Measurements from ENCODE around the gene DLGAP4. TPM values are rescaled to one million over a fixed set of nuclear protein-coding genes. Genes with fewer than 3 reads are reported as not detected.

The DLGAP4 gene
- total and polyA plus RNA-seq, 2 of the 13 experiments (the other 11 are each of a cell fraction or from before 2014, with no cell fraction given), result 15.2 to 26.7 TPM

DNA sequence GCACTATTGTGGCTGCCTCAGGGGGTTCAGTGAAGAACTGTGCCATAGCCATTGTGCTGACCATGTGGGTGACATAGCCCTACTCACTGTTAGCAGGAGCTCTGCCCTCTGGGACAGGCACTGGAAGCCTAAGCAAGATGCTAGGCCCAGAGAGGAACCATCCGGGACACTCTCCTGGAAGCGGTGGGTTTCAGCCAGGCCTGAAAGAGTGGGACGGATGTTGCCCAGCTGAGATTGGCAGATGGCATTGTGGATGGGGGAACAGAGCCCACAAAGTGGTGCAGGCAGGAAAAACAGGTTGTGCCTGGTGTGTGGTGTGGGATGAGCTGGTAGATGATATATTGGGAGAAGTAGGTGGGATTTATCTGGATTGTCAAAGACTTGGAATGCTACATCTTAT lies 40.1 kb downstream of the DLGAP4 start:
- ChIA-PET POLR2A (no interaction called here), CTCF (ENCODE audit: low intra/inter-chr PET ratio, low total read pairs) (no interaction called here)
- intact Hi-C loops (cut with micrococcal nuclease; ENCODE audit: unreplicated experiment) (no loop called here), in situ Hi-C loops (cut with HindIII; ENCODE audit: extremely low pct_ligation_motif_present, low pct_unique_long_range_greater_than_20kb) (loop anchor here (10.0 kb wide), 1 partner anchor 61 kb away; no protein-coding TSS in a partner anchor)
- Histone ChIP-seq H3K79me2 (ENCODE audit: insufficient read depth, low read length) (no peaks in the 10 kb centered on the region), H3K9ac (ENCODE audit: insufficient read depth, low read depth, low read length) (no peak overlapping the region), H4K20me1 (ENCODE audit: insufficient read depth, low read length) (peaks cover 15% of the 10 kb centered on the region; the same call in 1 of the 2 replicates), H3K4me1 (ENCODE audit: insufficient read depth, low read length) (no peaks in the 10 kb centered on the region), H3K4me3 (replicated peaks in 1 of 3; ENCODE audit: insufficient read depth in 1 of 3, low read depth in 2 of 3, low read length in 3 of 3) (no peak overlapping the region), H3K4me2 (ENCODE audit: low read depth, low read length) (no peak overlapping the region), H3K27me3 (ENCODE audit: control insufficient read depth in 1 of 2, insufficient read depth in 2 of 2, low read length in 2 of 2) (0 out of 5 replicates have a peak, but pooled peaks cover 0 to 7% of the 10 kb centered on the region in 2 experiments), H3K9me3 (ENCODE audit: low read length) (no peaks in the 10 kb centered on the region), H3K27ac (ENCODE audit: extremely low read length, insufficient read depth, low read length) (no peak overlapping the region), H2AFZ (ENCODE audit: low read length) (no peak overlapping the region), H3K36me3 (replicated peaks in 1 of 2; ENCODE audit: control insufficient read depth in 1 of 2, insufficient read depth in 2 of 2, low read length in 2 of 2) (no peaks in the 10 kb centered on the region)
- BruUV-seq (replicated peaks), result no TSS peak
- no peak for DNase-seq (ENCODE audit: low spot score)
- 31% methylated on average over 3 of the region's 3 CpGs for WGBS (ENCODE audit: low lambda C conversion rate)
- FAIRE-seq, result no peak
- ATAC-seq, result no peak
- no peak for TF ChIP-seq ZNF746 (CRISPR knock-in tag; IDR thresholded peaks at IDR 0.05)
- no peak for TF ChIP-seq ZNF713 (CRISPR knock-in tag; IDR thresholded peaks at IDR 0.05)
- no peak for TF ChIP-seq NFIB (CRISPR knock-in tag; IDR thresholded peaks at IDR 0.05; ENCODE audit: borderline replicate concordance)
- no peak for TF ChIP-seq EZH2 (conservative IDR thresholded peaks at IDR 0.05; ENCODE audit: low read depth, low read length)
- no peak for TF ChIP-seq ZNF136 (CRISPR knock-in tag; IDR thresholded peaks at IDR 0.05; ENCODE audit: low read depth)
- no peak for TF ChIP-seq SOX6 (IDR thresholded peaks at IDR 0.05)
- no peak for TF ChIP-seq SOX6 (CRISPR knock-in tag; IDR thresholded peaks at IDR 0.05)
- no peak for TF ChIP-seq MXI1 (IDR thresholded peaks at IDR 0.05; ENCODE audit: borderline replicate concordance, low read depth, low read length)
- no peak for TF ChIP-seq ESRRA (CRISPR knock-in tag; IDR thresholded peaks at IDR 0.05; ENCODE audit: low read depth)
- no peak for TF ChIP-seq NRL (CRISPR knock-in tag; IDR thresholded peaks at IDR 0.05; ENCODE audit: borderline replicate concordance)
- no peak for TF ChIP-seq ZNF253 (CRISPR knock-in tag; IDR thresholded peaks at IDR 0.05; ENCODE audit: borderline replicate concordance)
- TF ChIP-seq ZNF142 (CRISPR knock-in tag; IDR thresholded peaks at IDR 0.05), result no peak

All from HepG2 (cell line).